IPS-NIHi7 (cell line): ENCODE results near the gene CACYBP.

Experiments
- DNase-seq: peaks from one replicate; pipeline ENCODE4 v3.0.0; 2012; ENCODE audit warnings: mixed read lengths; ENCODE audit errors: extremely low spot score

The CACYBP gene

GRCh38 chr1:174999936-175000696 lies at the start of gene CACYBP:
TSS of gene CACYBP (plus strand) at chr1:174999947. CDS start at chr1:175000181, 234 bp downstream.
- DNase-seq, result peak; percentile 10

GRCh38 chr1:174953285-174954072 lies 46.3 kb upstream of the CACYBP start:
- DNase-seq, result no peak

- DNase-seq, result no peak
Measured at GRCh38 chr1:174954073-174954460, 45.7 kb upstream of the CACYBP start.

GRCh38 chr1:174954671-174955669 lies 44.8 kb upstream of the CACYBP start:
- no peak for DNase-seq

GRCh38 chr1:174956086-174956485 lies 43.7 kb upstream of the CACYBP start:
- no peak for DNase-seq

GRCh38 chr1:174956976-174957375 lies 42.8 kb upstream of the CACYBP start:
- no peak for DNase-seq

GRCh38 chr1:174957829-174958228 lies 41.9 kb upstream of the CACYBP start:
- no peak for DNase-seq

- DNase-seq, result no peak
Measured at GRCh38 chr1:174958396-174958795, 41.4 kb upstream of the CACYBP start.

GRCh38 chr1:174960362-174960761 lies 39.4 kb upstream of the CACYBP start:
- DNase-seq, result no peak

GRCh38 chr1:174963529-174964125 lies 36.1 kb upstream of the CACYBP start:
- DNase-seq, result no peak

- no peak for DNase-seq
Measured at GRCh38 chr1:174964261-174964971, 35.3 kb upstream of the CACYBP start.

- DNase-seq, result no peak
Measured at GRCh38 chr1:174964972-174965361, 34.8 kb upstream of the CACYBP start.

GRCh38 chr1:174965362-174966007 lies 34.3 kb upstream of the CACYBP start:
- no peak for DNase-seq

- DNase-seq, result no peak
Measured at GRCh38 chr1:174966008-174966572, 33.7 kb upstream of the CACYBP start.

- DNase-seq, result no peak
Measured at GRCh38 chr1:174967845-174968705, 31.7 kb upstream of the CACYBP start.

- DNase-seq, result no peak
Measured at GRCh38 chr1:174968750-174969244, 30.9 kb upstream of the CACYBP start.

- DNase-seq, result no peak
Measured at GRCh38 chr1:174969977-174970376, 29.8 kb upstream of the CACYBP start.

- DNase-seq, result no peak
Measured at GRCh38 chr1:174971466-174971865, 28.3 kb upstream of the CACYBP start.

- DNase-seq, result no peak
Measured at GRCh38 chr1:174971902-174972301, 27.8 kb upstream of the CACYBP start.
